ENCODE data around the gene TSPAN11.
"Not testable (repeated sequence)": the region's sequence is repeated elsewhere in the genome, so short reads cannot be mapped to it uniquely, and the experiment has no call there.

The TSPAN11 gene

DNA sequence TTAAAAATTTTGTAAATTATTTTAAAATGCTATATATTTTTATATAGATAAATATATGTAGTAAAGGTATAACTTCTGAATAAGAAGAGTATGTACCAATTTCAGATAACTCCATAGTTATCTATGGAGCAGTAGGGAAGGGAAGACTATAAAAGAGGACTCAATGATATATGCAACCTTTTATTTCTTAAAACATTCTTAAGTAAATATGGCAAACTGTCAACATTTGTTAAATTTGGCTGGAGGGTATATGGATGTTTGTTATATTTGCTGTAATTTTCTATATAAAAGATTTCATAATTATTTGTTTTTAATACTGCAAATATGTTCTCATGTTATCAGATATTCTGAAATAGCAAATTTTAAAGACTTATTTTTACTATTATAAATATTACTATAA is 38.3 kb upstream of the TSPAN11 start:
- no peak for ATAC-seq
- TF ChIP-seq ZC3H10 (CRISPR knock-in tag; IDR thresholded peaks at IDR 0.05) (no peak), ZNF565 (CRISPR knock-in tag; conservative IDR thresholded peaks at IDR 0.05; ENCODE audit: low read depth) (no peak), BACH2 (CRISPR knock-in tag; IDR thresholded peaks at IDR 0.05; ENCODE audit: borderline replicate concordance) (no peak), ZFP3 (CRISPR knock-in tag; IDR thresholded peaks at IDR 0.05) (no peak), RARB (CRISPR knock-in tag; IDR thresholded peaks at IDR 0.05) (no peak), PPARA (CRISPR knock-in tag; IDR thresholded peaks at IDR 0.05; ENCODE audit: borderline replicate concordance) (no peak), TOX (CRISPR knock-in tag; IDR thresholded peaks at IDR 0.05; ENCODE audit: borderline replicate concordance) (no peak), OSR1 (CRISPR knock-in tag; IDR thresholded peaks at IDR 0.05) (no peak), ZNF8 (CRISPR knock-in tag; IDR thresholded peaks at IDR 0.05) (no peak)
- TF ChIP-seq, protein P1, sequence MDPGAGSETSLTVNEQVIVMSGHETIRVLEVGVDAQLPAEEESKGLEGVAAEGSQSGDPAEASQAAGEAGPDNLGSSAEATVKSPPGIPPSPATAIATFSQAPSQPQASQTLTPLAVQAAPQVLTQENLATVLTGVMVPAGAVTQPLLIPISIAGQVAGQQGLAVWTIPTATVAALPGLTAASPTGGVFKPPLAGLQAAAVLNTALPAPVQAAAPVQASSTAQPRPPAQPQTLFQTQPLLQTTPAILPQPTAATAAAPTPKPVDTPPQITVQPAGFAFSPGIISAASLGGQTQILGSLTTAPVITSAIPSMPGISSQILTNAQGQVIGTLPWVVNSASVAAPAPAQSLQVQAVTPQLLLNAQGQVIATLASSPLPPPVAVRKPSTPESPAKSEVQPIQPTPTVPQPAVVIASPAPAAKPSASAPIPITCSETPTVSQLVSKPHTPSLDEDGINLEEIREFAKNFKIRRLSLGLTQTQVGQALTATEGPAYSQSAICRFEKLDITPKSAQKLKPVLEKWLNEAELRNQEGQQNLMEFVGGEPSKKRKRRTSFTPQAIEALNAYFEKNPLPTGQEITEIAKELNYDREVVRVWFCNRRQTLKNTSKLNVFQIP (CRISPR knock-in tag; IDR thresholded peaks at IDR 0.05; ENCODE audit: borderline replicate concordance, low read depth): no peak
- TF ChIP-seq, protein P2, sequence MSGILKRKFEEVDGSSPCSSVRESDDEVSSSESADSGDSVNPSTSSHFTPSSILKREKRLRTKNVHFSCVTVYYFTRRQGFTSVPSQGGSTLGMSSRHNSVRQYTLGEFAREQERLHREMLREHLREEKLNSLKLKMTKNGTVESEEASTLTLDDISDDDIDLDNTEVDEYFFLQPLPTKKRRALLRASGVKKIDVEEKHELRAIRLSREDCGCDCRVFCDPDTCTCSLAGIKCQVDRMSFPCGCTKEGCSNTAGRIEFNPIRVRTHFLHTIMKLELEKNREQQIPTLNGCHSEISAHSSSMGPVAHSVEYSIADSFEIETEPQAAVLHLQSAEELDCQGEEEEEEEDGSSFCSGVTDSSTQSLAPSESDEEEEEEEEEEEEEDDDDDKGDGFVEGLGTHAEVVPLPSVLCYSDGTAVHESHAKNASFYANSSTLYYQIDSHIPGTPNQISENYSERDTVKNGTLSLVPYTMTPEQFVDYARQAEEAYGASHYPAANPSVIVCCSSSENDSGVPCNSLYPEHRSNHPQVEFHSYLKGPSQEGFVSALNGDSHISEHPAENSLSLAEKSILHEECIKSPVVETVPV (CRISPR knock-in tag; IDR thresholded peaks at IDR 0.05): no peak
- TF ChIP-seq, protein P3, sequence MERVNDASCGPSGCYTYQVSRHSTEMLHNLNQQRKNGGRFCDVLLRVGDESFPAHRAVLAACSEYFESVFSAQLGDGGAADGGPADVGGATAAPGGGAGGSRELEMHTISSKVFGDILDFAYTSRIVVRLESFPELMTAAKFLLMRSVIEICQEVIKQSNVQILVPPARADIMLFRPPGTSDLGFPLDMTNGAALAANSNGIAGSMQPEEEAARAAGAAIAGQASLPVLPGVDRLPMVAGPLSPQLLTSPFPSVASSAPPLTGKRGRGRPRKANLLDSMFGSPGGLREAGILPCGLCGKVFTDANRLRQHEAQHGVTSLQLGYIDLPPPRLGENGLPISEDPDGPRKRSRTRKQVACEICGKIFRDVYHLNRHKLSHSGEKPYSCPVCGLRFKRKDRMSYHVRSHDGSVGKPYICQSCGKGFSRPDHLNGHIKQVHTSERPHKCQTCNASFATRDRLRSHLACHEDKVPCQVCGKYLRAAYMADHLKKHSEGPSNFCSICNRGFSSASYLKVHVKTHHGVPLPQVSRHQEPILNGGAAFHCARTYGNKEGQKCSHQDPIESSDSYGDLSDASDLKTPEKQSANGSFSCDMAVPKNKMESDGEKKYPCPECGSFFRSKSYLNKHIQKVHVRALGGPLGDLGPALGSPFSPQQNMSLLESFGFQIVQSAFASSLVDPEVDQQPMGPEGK (CRISPR knock-in tag; IDR thresholded peaks at IDR 0.05; ENCODE audit: borderline replicate concordance): no peak
- TF ChIP-seq, protein P4, sequence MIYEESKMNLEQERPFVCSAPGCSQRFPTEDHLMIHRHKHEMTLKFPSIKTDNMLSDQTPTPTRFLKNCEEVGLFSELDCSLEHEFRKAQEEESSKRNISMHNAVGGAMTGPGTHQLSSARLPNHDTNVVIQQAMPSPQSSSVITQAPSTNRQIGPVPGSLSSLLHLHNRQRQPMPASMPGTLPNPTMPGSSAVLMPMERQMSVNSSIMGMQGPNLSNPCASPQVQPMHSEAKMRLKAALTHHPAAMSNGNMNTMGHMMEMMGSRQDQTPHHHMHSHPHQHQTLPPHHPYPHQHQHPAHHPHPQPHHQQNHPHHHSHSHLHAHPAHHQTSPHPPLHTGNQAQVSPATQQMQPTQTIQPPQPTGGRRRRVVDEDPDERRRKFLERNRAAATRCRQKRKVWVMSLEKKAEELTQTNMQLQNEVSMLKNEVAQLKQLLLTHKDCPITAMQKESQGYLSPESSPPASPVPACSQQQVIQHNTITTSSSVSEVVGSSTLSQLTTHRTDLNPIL (CRISPR knock-in tag; IDR thresholded peaks at IDR 0.05; ENCODE audit: low read depth): no peak

DNA sequence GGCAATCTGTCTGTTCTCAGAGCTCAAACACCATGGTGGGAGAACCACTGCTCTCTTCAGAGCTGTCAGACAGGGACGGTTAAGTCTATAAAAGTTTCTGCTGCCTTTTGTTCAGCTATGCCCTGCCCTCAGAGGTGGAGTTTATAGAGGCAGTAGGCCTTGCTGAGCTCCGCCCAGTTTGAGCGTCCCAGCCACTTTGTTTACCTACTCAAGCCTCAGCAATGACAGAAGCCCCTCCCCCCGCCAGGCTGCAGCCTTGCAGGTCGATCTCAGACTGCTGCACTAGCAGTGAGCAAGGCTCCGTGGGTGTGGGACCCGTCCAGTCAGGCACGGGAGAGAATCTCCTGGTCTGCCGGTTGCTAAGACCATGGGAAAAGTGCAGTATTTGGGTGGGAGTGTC is 32.0 kb upstream of the TSPAN11 start:
- ATAC-seq: not testable (repeated sequence)

DNA sequence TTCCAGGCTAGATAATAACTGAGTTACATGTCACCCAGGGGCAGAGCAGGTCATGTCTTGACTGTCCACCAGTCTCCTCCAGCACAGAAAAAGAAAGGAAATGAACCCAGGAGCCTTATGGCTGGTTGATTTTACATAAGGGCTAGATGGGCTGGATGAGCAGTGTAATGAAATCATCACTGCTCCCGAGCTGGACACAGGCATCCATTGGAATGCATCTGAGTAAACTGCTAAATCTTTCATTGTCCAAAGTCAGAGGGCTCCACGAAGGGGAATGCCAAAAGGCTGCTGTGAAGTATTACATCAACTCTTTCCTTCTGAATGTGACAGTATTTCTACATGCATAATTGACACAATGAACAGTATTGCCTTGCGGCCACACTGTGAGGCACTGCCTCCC is 30.1 kb upstream of the TSPAN11 start:
- TF ChIP-seq SNAI2 (CRISPR knock-in tag; IDR thresholded peaks at IDR 0.05) (no peak), ZFP3 (CRISPR knock-in tag; IDR thresholded peaks at IDR 0.05) (no peak), PPARA (CRISPR knock-in tag; IDR thresholded peaks at IDR 0.05; ENCODE audit: borderline replicate concordance) (no peak), ZNF8 (CRISPR knock-in tag; IDR thresholded peaks at IDR 0.05) (no peak), ZNF565 (CRISPR knock-in tag; conservative IDR thresholded peaks at IDR 0.05; ENCODE audit: low read depth) (no peak), ZC3H10 (CRISPR knock-in tag; IDR thresholded peaks at IDR 0.05) (no peak), RARB (CRISPR knock-in tag; IDR thresholded peaks at IDR 0.05) (no peak), ARNTL (CRISPR knock-in tag; IDR thresholded peaks at IDR 0.05; ENCODE audit: borderline replicate concordance, low read depth) (no peak), CSDC2 (CRISPR knock-in tag; IDR thresholded peaks at IDR 0.05) (no peak), BACH2 (CRISPR knock-in tag; IDR thresholded peaks at IDR 0.05; ENCODE audit: borderline replicate concordance) (no peak), ISL1 (CRISPR knock-in tag; IDR thresholded peaks at IDR 0.05) (no peak), OSR1 (CRISPR knock-in tag; IDR thresholded peaks at IDR 0.05) (no peak)
- TF ChIP-seq, protein P2 (CRISPR knock-in tag; IDR thresholded peaks at IDR 0.05): no peak
- TF ChIP-seq, protein P5, sequence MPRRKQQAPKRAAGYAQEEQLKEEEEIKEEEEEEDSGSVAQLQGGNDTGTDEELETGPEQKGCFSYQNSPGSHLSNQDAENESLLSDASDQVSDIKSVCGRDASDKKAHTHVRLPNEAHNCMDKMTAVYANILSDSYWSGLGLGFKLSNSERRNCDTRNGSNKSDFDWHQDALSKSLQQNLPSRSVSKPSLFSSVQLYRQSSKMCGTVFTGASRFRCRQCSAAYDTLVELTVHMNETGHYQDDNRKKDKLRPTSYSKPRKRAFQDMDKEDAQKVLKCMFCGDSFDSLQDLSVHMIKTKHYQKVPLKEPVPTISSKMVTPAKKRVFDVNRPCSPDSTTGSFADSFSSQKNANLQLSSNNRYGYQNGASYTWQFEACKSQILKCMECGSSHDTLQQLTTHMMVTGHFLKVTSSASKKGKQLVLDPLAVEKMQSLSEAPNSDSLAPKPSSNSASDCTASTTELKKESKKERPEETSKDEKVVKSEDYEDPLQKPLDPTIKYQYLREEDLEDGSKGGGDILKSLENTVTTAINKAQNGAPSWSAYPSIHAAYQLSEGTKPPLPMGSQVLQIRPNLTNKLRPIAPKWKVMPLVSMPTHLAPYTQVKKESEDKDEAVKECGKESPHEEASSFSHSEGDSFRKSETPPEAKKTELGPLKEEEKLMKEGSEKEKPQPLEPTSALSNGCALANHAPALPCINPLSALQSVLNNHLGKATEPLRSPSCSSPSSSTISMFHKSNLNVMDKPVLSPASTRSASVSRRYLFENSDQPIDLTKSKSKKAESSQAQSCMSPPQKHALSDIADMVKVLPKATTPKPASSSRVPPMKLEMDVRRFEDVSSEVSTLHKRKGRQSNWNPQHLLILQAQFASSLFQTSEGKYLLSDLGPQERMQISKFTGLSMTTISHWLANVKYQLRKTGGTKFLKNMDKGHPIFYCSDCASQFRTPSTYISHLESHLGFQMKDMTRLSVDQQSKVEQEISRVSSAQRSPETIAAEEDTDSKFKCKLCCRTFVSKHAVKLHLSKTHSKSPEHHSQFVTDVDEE (CRISPR knock-in tag; IDR thresholded peaks at IDR 0.05): no peak
- TF ChIP-seq, protein P4 (CRISPR knock-in tag; IDR thresholded peaks at IDR 0.05; ENCODE audit: low read depth): no peak
- TF ChIP-seq, protein P3 (CRISPR knock-in tag; IDR thresholded peaks at IDR 0.05; ENCODE audit: borderline replicate concordance): no peak
- peak; percentile 88 for ATAC-seq

Measured in SK-N-SH treated with all-trans-retinoic acid at 6 μM for 48 hours (cell line).